ENCODE results near the gene ADAMTSL3. TPM values are rescaled to one million over a fixed set of nuclear protein-coding genes. Genes with fewer than 3 reads are reported as not detected.

ADAMTSL3 gene
- total RNA-seq, 1 donor from 2014 or later, result 0.07 TPM

- DNase-seq (ENCODE audit: low read depth, low spot score), result no peak
- Mint-ChIP-seq H3K4me3 (no peak overlapping the region), H3K4me1 (no peaks in the 10 kb centered on the region), H3K27me3 (ENCODE audit: low read depth) (peaks cover 13% of the 10 kb centered on the region), H3K9me3 (no peaks in the 10 kb centered on the region), H3K27ac (ENCODE audit: unreplicated experiment) (no peak overlapping the region), H3K36me3 (ENCODE audit: low read depth) (no peaks in the 10 kb centered on the region)
- TF ChIP-seq, protein P1, sequence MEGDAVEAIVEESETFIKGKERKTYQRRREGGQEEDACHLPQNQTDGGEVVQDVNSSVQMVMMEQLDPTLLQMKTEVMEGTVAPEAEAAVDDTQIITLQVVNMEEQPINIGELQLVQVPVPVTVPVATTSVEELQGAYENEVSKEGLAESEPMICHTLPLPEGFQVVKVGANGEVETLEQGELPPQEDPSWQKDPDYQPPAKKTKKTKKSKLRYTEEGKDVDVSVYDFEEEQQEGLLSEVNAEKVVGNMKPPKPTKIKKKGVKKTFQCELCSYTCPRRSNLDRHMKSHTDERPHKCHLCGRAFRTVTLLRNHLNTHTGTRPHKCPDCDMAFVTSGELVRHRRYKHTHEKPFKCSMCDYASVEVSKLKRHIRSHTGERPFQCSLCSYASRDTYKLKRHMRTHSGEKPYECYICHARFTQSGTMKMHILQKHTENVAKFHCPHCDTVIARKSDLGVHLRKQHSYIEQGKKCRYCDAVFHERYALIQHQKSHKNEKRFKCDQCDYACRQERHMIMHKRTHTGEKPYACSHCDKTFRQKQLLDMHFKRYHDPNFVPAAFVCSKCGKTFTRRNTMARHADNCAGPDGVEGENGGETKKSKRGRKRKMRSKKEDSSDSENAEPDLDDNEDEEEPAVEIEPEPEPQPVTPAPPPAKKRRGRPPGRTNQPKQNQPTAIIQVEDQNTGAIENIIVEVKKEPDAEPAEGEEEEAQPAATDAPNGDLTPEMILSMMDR (conservative IDR thresholded peaks at IDR 0.05), result no peak
Observed at GRCh38 chr15:83892498-83892897, 238.6 kb downstream of the ADAMTSL3 start.

DNA sequence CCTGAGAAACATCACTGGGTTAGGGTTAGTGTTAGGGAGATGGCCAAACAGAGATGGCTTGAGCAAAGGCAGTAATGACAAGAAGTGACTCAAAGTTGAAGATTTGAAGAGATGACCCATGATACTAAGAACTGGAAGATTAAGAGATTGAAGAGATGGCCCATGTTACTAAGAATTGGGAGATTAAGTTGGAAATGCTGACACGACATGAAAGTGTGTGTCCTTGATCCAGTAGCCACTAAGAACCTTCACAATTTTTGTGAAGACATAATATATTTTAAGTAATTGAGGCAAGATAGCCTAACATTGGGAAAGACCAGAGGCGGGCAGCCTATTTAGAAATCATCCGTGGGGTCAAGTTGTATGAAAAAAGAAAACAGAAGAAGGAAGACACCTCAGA is 239.4 kb downstream of the ADAMTSL3 start:
- TF ChIP-seq, protein P1 (conservative IDR thresholded peaks at IDR 0.05), result no peak
- H3K4me3 Mint-ChIP-seq, result no peak overlapping the region
- H3K9me3 Mint-ChIP-seq, result no peaks in the 10 kb centered on the region
- DNase-seq (ENCODE audit: low read depth, low spot score), result no peak
- H3K4me1 Mint-ChIP-seq, result no peaks in the 10 kb centered on the region
- no peak overlapping the region for H3K27ac Mint-ChIP-seq (ENCODE audit: unreplicated experiment)
- no peaks in the 10 kb centered on the region for H3K36me3 Mint-ChIP-seq (ENCODE audit: low read depth)
- peaks cover 20% of the 10 kb centered on the region for H3K27me3 Mint-ChIP-seq (ENCODE audit: low read depth)

DNA sequence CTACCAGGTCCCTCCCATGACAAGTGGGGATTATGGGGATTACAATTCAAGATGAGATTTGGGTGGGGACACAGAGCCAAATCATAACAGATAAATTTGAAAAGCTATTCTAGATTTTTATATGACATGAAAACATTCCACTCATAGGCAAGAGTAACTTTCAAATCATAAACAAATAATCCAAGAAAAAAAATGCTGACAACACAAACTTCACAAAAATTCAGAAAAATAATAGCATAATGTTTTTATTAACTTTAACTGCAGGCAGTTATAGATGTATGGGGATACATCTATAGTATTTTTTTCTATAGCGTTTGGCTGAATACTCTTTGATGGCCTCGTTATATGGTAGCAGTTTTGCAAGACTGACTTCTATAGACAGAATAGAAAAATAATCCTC is 243.1 kb downstream of the ADAMTSL3 start:
- no peaks in the 10 kb centered on the region for H3K36me3 Mint-ChIP-seq (ENCODE audit: low read depth)
- no peak overlapping the region for H3K27ac Mint-ChIP-seq (ENCODE audit: unreplicated experiment)
- no peak for DNase-seq (ENCODE audit: low read depth, low spot score)
- no peak overlapping the region for H3K4me3 Mint-ChIP-seq
- H3K9me3 Mint-ChIP-seq, result peaks cover 2% of the 10 kb centered on the region
- H3K4me1 Mint-ChIP-seq, result no peaks in the 10 kb centered on the region
- TF ChIP-seq, protein P1 (conservative IDR thresholded peaks at IDR 0.05), result no peak
- H3K27me3 Mint-ChIP-seq (ENCODE audit: low read depth), result peaks cover 35% of the 10 kb centered on the region

- no peak for DNase-seq (ENCODE audit: low read depth, low spot score)
- Mint-ChIP-seq H3K4me1 (no peaks in the 10 kb centered on the region), H3K9me3 (peaks cover 2% of the 10 kb centered on the region), H3K36me3 (ENCODE audit: low read depth) (no peaks in the 10 kb centered on the region), H3K4me3 (no peak overlapping the region), H3K27ac (ENCODE audit: unreplicated experiment) (no peak overlapping the region), H3K27me3 (ENCODE audit: low read depth) (peaks cover 38% of the 10 kb centered on the region)
- TF ChIP-seq, protein P1 (conservative IDR thresholded peaks at IDR 0.05), result no peak
Observed at GRCh38 chr15:83898361-83898760, 244.4 kb downstream of the ADAMTSL3 start.

DNA sequence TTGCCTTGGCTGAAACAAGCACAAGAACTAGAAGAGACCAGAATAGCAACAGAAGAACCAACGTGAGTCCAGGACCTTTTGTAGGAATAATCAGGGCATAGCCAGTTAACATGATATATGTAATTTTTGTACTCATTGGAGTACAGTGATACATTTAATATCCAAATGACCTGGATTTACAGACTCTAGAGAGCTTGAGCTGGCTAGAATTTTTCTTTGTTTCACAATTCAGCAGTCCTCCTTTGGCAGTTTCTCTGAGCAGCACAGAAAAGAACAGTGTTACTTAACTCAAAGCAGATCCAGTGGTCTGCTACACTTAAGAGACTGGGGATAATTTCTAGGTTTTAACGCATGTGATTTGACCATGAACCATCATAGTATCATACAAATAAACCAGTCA is 245.7 kb downstream of the ADAMTSL3 start:
- Mint-ChIP-seq H3K36me3 (ENCODE audit: low read depth) (no peaks in the 10 kb centered on the region), H3K9me3 (peaks cover 2% of the 10 kb centered on the region), H3K27me3 (ENCODE audit: low read depth) (peaks cover 38% of the 10 kb centered on the region), H3K27ac (ENCODE audit: unreplicated experiment) (no peak overlapping the region), H3K4me1 (no peaks in the 10 kb centered on the region), H3K4me3 (no peak overlapping the region)
- DNase-seq (ENCODE audit: low read depth, low spot score), result no peak
- TF ChIP-seq, protein P1 (conservative IDR thresholded peaks at IDR 0.05), result no peak

All from neural crest cell (in vitro differentiated cells).